Esophagus muscularis mucosa (tissue), 4 donors: ENCODE results near the gene ETFA.

Experiments used
- EP300 ChIP-seq: sonication (generic); formaldehyde crosslinking; IDR thresholded peaks from one replicate; pipeline ENCODE4 v1.6.1; 2017; ENCODE audit warnings: antibody characterized with exemption
- POLR2A ChIP-seq: fragments of 450-650 bp; IDR thresholded peaks from one replicate; pipeline ENCODE4 v1.6.1; 2017; ENCODE audit warnings: antibody characterized with exemption, moderate library complexity, mild to moderate bottlenecking, low read depth
- POLR2AphosphoS5 ChIP-seq, 2 donors: sonication (generic); formaldehyde crosslinking; IDR thresholded peaks; one replicate each; pipeline ENCODE4 v1.6.1; 2017; ENCODE audit warnings: antibody characterized with exemption in 2 of 2
- TF ChIP-seq, protein P1 (sequence below), 3 experiments: fragments of 200-600 bp in 2 of 3; fragments of 450-650 bp in 1 of 3; sonication (generic) in 2 of 3; IDR thresholded peaks; one replicate each; pipeline ENCODE4 v1.5.1; 2017 to 2019; ENCODE audit warnings: antibody characterized with exemption in 3 of 3, mild to moderate bottlenecking in 2 of 3, moderate library complexity in 1 of 3

DNA sequence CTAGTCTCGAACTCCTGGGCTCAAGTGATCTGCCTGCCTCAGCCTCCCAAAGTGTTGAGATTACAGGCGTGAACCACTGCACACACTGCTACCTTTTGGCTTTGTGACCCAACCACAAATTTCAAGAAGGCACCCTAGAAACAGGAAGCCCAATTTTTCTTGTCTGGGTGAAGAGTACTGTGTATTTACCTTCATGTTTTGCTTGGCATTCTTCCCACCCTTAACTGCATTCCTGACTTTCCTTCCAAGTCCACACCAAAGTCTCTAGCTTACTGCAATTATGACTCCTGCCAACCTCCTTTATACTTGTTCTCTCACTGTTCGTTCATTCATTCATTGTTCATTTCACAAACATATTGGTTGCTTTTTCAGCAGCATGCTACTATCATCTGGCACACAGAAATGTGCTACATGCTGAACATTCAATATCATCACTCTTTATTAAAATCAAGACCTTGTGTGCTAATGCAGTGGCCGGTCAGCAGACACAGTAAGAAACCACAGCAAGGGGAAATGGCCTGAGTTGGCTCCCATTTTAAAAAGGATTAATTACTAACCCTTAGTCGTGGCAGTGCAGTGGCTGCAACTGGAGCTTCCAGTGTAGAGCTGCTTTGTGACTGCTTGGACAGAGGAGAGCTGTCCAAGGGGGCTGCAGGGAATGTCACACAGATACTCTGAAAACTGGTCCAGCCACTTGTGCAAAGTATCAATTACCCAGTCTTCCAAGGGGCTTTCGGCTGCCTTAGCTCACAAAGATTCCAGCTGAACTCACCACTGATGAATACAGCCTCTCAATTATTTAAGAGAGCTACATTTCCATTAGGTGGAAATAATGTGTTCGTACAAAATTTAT is 94.0 kb downstream of the ETFA start:
- TF ChIP-seq, protein P1, sequence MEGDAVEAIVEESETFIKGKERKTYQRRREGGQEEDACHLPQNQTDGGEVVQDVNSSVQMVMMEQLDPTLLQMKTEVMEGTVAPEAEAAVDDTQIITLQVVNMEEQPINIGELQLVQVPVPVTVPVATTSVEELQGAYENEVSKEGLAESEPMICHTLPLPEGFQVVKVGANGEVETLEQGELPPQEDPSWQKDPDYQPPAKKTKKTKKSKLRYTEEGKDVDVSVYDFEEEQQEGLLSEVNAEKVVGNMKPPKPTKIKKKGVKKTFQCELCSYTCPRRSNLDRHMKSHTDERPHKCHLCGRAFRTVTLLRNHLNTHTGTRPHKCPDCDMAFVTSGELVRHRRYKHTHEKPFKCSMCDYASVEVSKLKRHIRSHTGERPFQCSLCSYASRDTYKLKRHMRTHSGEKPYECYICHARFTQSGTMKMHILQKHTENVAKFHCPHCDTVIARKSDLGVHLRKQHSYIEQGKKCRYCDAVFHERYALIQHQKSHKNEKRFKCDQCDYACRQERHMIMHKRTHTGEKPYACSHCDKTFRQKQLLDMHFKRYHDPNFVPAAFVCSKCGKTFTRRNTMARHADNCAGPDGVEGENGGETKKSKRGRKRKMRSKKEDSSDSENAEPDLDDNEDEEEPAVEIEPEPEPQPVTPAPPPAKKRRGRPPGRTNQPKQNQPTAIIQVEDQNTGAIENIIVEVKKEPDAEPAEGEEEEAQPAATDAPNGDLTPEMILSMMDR (IDR thresholded peaks at IDR 0.05): no peak
- TF ChIP-seq EP300: no peak
- no peak for TF ChIP-seq POLR2AphosphoS5 (IDR thresholded peaks at IDR 0.05)
- TF ChIP-seq POLR2A: no peak
